ENCODE data around the gene CFTR. TPM values are rescaled to one million over a fixed set of nuclear protein-coding genes. Genes with fewer than 3 reads are reported as not detected.

CFTR gene
- total RNA-seq, 2 donors from 2014 or later, result 2.0 to 3.5 TPM

GRCh38 chr7:117590191-117590590 lies 110.4 kb downstream of the CFTR start:
- no peak overlapping the region for H3K4me3 Mint-ChIP-seq
- no peaks in the 10 kb centered on the region for H3K9me3 ChIP-seq (ENCODE audit: control insufficient read depth, low read length)
- H3K27me3 ChIP-seq (ENCODE audit: control insufficient read depth, insufficient read depth, low read length, poor library complexity, severe bottlenecking), result no peaks in the 10 kb centered on the region
- peaks cover 1% of the 10 kb centered on the region for H3K27me3 Mint-ChIP-seq (ENCODE audit: insufficient read depth)
- no peak overlapping the region for H3K27ac Mint-ChIP-seq
- H3K4me1 Mint-ChIP-seq, result peaks cover 14% of the 10 kb centered on the region
- 90% methylated on average over 1 of the region's 1 CpG; no CpG with 5 or more reads in 1 of the 2 experiments for WGBS, 2 experiments (ENCODE audit: insufficient coverage in 1 of 2, insufficient read length in 1 of 2)
- no peak overlapping the region for H3K27ac ChIP-seq (ENCODE audit: low read depth, low read length)
- no peaks in the 10 kb centered on the region for H3K9me3 Mint-ChIP-seq
- no peak for TF ChIP-seq CTCF (conservative IDR thresholded peaks at IDR 0.05)
- H3K36me3 Mint-ChIP-seq (ENCODE audit: low read depth), result no peaks in the 10 kb centered on the region
- H3K4me1 ChIP-seq (ENCODE audit: control insufficient read depth, insufficient read depth, low read length), result peaks cover 10% of the 10 kb centered on the region
- no peaks in the 10 kb centered on the region for H3K36me3 ChIP-seq (ENCODE audit: control insufficient read depth, insufficient read depth, low read length)
- DNase-seq, result no peak
- H3K4me3 ChIP-seq (ENCODE audit: low read length), result no peak overlapping the region
- H3K9ac ChIP-seq (ENCODE audit: extremely low read depth, low read length, poor library complexity, severe bottlenecking), result no peak overlapping the region

- WGBS, 2 experiments (ENCODE audit: insufficient coverage in 1 of 2, insufficient read length in 1 of 2), result 88 to 91% methylated on average over 10 to 11 of the region's 11 CpGs
- H3K27ac ChIP-seq (ENCODE audit: low read depth, low read length), result no peak overlapping the region
- peaks cover 10% of the 10 kb centered on the region for H3K4me1 ChIP-seq (ENCODE audit: control insufficient read depth, insufficient read depth, low read length)
- Mint-ChIP-seq H3K4me1 (peaks cover 10% of the 10 kb centered on the region), H3K9me3 (peaks cover 7% of the 10 kb centered on the region), H3K36me3 (ENCODE audit: low read depth) (no peaks in the 10 kb centered on the region), H3K27ac (no peak overlapping the region), H3K4me3 (no peak overlapping the region), H3K27me3 (ENCODE audit: insufficient read depth) (peaks cover 1% of the 10 kb centered on the region)
- H3K27me3 ChIP-seq (ENCODE audit: control insufficient read depth, insufficient read depth, low read length, poor library complexity, severe bottlenecking), result no peaks in the 10 kb centered on the region
- no peaks in the 10 kb centered on the region for H3K36me3 ChIP-seq (ENCODE audit: control insufficient read depth, insufficient read depth, low read length)
- no peak overlapping the region for H3K4me3 ChIP-seq (ENCODE audit: low read length)
- no peak for TF ChIP-seq CTCF (conservative IDR thresholded peaks at IDR 0.05)
- peaks cover 5% of the 10 kb centered on the region for H3K9me3 ChIP-seq (ENCODE audit: control insufficient read depth, low read length)
- no peak for DNase-seq
- no peak overlapping the region for H3K9ac ChIP-seq (ENCODE audit: extremely low read depth, low read length, poor library complexity, severe bottlenecking)
Measured at GRCh38 chr7:117592011-117592635, 112.3 kb downstream of the CFTR start.

GRCh38 chr7:117596134-117596533 lies 116.3 kb downstream of the CFTR start:
- 95 to 98% methylated on average over 11 to 20 of the region's 21 CpGs for WGBS, 2 experiments (ENCODE audit: insufficient coverage in 1 of 2, insufficient read length in 1 of 2)
- Mint-ChIP-seq H3K27me3 (ENCODE audit: insufficient read depth) (peaks cover 1% of the 10 kb centered on the region), H3K9me3 (peaks cover 10% of the 10 kb centered on the region), H3K36me3 (ENCODE audit: low read depth) (no peaks in the 10 kb centered on the region), H3K4me3 (no peak overlapping the region), H3K4me1 (no peaks in the 10 kb centered on the region), H3K27ac (no peak overlapping the region)
- DNase-seq, result no peak
- Histone ChIP-seq H3K4me3 (ENCODE audit: low read length) (no peak overlapping the region), H3K27me3 (ENCODE audit: control insufficient read depth, insufficient read depth, low read length, poor library complexity, severe bottlenecking) (no peaks in the 10 kb centered on the region), H3K9me3 (ENCODE audit: control insufficient read depth, low read length) (peaks cover 5% of the 10 kb centered on the region), H3K27ac (ENCODE audit: low read depth, low read length) (no peak overlapping the region), H3K36me3 (ENCODE audit: control insufficient read depth, insufficient read depth, low read length) (no peaks in the 10 kb centered on the region), H3K9ac (ENCODE audit: extremely low read depth, low read length, poor library complexity, severe bottlenecking) (no peak overlapping the region), H3K4me1 (ENCODE audit: control insufficient read depth, insufficient read depth, low read length) (no peaks in the 10 kb centered on the region)
- no peak for TF ChIP-seq CTCF (conservative IDR thresholded peaks at IDR 0.05)
